ENCODE data around the gene DOK5.

DNA sequence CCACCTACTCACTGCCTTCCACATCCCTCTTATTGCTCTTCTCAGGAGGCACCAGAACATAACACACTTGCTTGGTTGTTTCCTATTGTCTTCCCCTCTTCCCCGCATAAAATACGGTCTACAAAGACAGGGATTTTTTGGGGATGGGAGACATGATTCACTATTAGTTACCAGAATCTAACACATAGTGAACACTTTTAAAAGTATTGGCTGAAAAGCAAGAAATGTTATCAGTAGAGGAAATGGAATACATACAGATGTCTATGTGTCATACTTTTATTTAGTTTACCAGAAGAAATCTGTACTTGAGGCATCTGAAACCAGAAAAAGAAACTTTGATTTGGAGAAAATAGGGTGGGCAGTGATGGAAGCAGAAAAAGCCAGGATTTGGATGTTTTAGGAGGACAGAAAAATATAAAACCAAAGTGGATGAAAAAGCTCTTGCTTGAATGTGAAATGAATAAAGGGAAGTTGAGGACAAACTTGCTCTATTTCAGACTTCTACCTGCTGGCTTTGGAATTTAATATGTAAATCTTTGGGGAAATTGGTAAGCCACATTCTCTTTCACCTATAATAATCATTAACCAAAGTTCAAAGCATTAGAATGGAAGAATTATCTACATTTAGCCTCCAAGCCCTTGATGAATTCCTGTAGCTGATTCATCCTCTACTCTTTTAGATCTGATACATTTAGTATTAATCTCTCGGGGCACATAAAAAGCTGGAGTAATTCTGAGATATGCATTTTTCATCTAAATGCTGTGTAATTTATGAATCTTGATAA lies 82.6 kb downstream of the DOK5 start:
- TF ChIP-seq, protein P1, sequence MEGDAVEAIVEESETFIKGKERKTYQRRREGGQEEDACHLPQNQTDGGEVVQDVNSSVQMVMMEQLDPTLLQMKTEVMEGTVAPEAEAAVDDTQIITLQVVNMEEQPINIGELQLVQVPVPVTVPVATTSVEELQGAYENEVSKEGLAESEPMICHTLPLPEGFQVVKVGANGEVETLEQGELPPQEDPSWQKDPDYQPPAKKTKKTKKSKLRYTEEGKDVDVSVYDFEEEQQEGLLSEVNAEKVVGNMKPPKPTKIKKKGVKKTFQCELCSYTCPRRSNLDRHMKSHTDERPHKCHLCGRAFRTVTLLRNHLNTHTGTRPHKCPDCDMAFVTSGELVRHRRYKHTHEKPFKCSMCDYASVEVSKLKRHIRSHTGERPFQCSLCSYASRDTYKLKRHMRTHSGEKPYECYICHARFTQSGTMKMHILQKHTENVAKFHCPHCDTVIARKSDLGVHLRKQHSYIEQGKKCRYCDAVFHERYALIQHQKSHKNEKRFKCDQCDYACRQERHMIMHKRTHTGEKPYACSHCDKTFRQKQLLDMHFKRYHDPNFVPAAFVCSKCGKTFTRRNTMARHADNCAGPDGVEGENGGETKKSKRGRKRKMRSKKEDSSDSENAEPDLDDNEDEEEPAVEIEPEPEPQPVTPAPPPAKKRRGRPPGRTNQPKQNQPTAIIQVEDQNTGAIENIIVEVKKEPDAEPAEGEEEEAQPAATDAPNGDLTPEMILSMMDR (IDR thresholded peaks at IDR 0.05), result no peak
- TF ChIP-seq POLR2A (IDR thresholded peaks at IDR 0.05), result no peak
